Stimulated activated naive CD8-positive, alpha-beta T cell treated with anti-CD3 and anti-CD28 coated beads, Interleukin-15, Interleukin-2, amounts not matched to agents 100 U/mL and 50 U/mL, for 24 hours (primary cell): ENCODE data around the gene COL4A3.
A peak's percentile ranks its signal among the peaks of the same experiment; 100 is the strongest.

Source experiments
- ATAC-seq: fragments of 150-1000 bp; cut with Tn5 transposase; one replicate; pipeline ENCODE4 v1.10.0; 2021
- DNase-seq: peaks from one replicate; pipeline ENCODE4 v3.0.0; 2021

COL4A3 gene

GRCh38 chr2:227163998-227164762 is at the start of gene COL4A3, which contains the start of gene COL4A4:
Gene COL4A3, plus strand, starts transcription at chr2:227164624. Its CDS starts 103 bp downstream, at chr2:227164727.
Gene COL4A4, minus strand, starts transcription at chr2:227164205. Its CDS starts 16,722 bp downstream, at chr2:227147483.
- peak; percentile 17 for DNase-seq
- ATAC-seq: peak; percentile 48

GRCh38 chr2:227115761-227116160 is 48.7 kb upstream of the COL4A3 start:
- no peak for DNase-seq
- ATAC-seq: no peak

- ATAC-seq (peak; percentile 52), DNase-seq (no peak)
Observed at GRCh38 chr2:227117027-227117426, 47.4 kb upstream of the COL4A3 start.

GRCh38 chr2:227117852-227118251 is 46.6 kb upstream of the COL4A3 start:
- DNase-seq (no peak), ATAC-seq (no peak)

- DNase-seq (no peak), ATAC-seq (no peak)
Observed at GRCh38 chr2:227118353-227118752, 46.1 kb upstream of the COL4A3 start.

- no peak for DNase-seq
- no peak for ATAC-seq
Observed at GRCh38 chr2:227123697-227124096, 40.7 kb upstream of the COL4A3 start.

- DNase-seq: no peak
- ATAC-seq: no peak
Observed at GRCh38 chr2:227124811-227125210, 39.6 kb upstream of the COL4A3 start.

GRCh38 chr2:227125506-227125905 is 38.9 kb upstream of the COL4A3 start:
- DNase-seq (no peak), ATAC-seq (no peak)

- DNase-seq: no peak
- no peak for ATAC-seq
Observed at GRCh38 chr2:227127201-227127600, 37.2 kb upstream of the COL4A3 start.

GRCh38 chr2:227130636-227131035 is 33.8 kb upstream of the COL4A3 start:
- ATAC-seq (no peak), DNase-seq (no peak)

GRCh38 chr2:227132986-227133385 is 31.4 kb upstream of the COL4A3 start:
- DNase-seq (no peak), ATAC-seq (no peak)

GRCh38 chr2:227134591-227134990 is 29.8 kb upstream of the COL4A3 start:
- ATAC-seq (no peak), DNase-seq (no peak)

GRCh38 chr2:227141301-227141700 is 23.1 kb upstream of the COL4A3 start:
- DNase-seq (no peak), ATAC-seq (no peak)

- DNase-seq (no peak), ATAC-seq (no peak)
Observed at GRCh38 chr2:227143895-227144294, 20.5 kb upstream of the COL4A3 start.

- DNase-seq: no peak
Observed at GRCh38 chr2:227146456-227146855, 18.0 kb upstream of the COL4A3 start.

GRCh38 chr2:227147023-227147422 is 17.4 kb upstream of the COL4A3 start:
- no peak for ATAC-seq
- DNase-seq: no peak

More at GRCh38 chr2:227146456-227146855, 18.0 kb upstream of the COL4A3 start:
- no peak for ATAC-seq

GRCh38 chr2:227148106-227148505 is 16.3 kb upstream of the COL4A3 start:
- ATAC-seq: no peak
- DNase-seq: no peak

- ATAC-seq (no peak), DNase-seq (no peak)
Observed at GRCh38 chr2:227150222-227150936, 14.0 kb upstream of the COL4A3 start.

GRCh38 chr2:227152093-227152766 is 12.2 kb upstream of the COL4A3 start:
- DNase-seq (no peak), ATAC-seq (no peak)

GRCh38 chr2:227153307-227153706 is 11.1 kb upstream of the COL4A3 start:
- ATAC-seq (no peak), DNase-seq (no peak)

- ATAC-seq (no peak), DNase-seq (no peak)
Observed at GRCh38 chr2:227153758-227154486, 10.5 kb upstream of the COL4A3 start.
